Panc1 (cell line): ENCODE measurements around the gene TRAPPC10. TPM values are rescaled to one million over a fixed set of nuclear protein-coding genes. Genes with fewer than 3 reads are reported as not detected.

Source experiments
- ATAC-seq: fragments of 200-7000 bp; cut with Tn5 transposase; 2 replicates; pipeline ENCODE4 v1.9.1; 2020; ENCODE audit warnings: mild to moderate bottlenecking, moderate library complexity
- BruUV-seq: library from RNA; stranded (reverse); fragments of 400-500 nt; replicated peaks from 2 replicates; lab custom pipeline; 2021; lab: Mats Ljungman, UMichigan
- CTCF ChIA-PET: fragments of 300-600 bp; sonication (Branson Sonifier 250); formaldehyde crosslinking; loops from one replicate; lab custom pipeline; 2022; ENCODE audit warnings: antibody characterized with exemption; lab: Charles Lee
- POLR2A ChIA-PET: fragments of 300-600 bp; sonication (Branson Sonifier 250); formaldehyde crosslinking; loops from one replicate; lab custom pipeline; 2022; ENCODE audit warnings: antibody characterized with exemption; lab: Charles Lee
- DNase-seq: peaks from one replicate; pipeline ENCODE4 v3.0.0-alpha.2; 2010; ENCODE audit warnings: low read depth, low spot score
- H3K27ac ChIP-seq: 2 replicates; pipeline ENCODE4 v1.5.1; 2011; ENCODE audit warnings: mild to moderate bottlenecking, low read length, inconsistent platforms
- H3K27me3 ChIP-seq: fragments of 200-500 bp; sonication (Bioruptor generic); 2 replicates; pipeline ENCODE4 v1.6.0; 2014; ENCODE audit warnings: low read length, inconsistent platforms; ENCODE audit not compliant: control insufficient read depth, insufficient read depth
- H3K36me3 ChIP-seq: fragments of 200-500 bp; sonication (Bioruptor generic); 2 replicates; pipeline ENCODE4 v1.5.1; 2014; ENCODE audit warnings: inconsistent platforms, mild to moderate bottlenecking, low read length, moderate library complexity; ENCODE audit not compliant: control insufficient read depth, insufficient read depth
- H3K4me1 ChIP-seq: 2 replicates; pipeline ENCODE4 v1.5.1; 2011; ENCODE audit warnings: inconsistent platforms, mild to moderate bottlenecking, low read length, moderate library complexity; ENCODE audit not compliant: control insufficient read depth, insufficient read depth
- H3K4me3 ChIP-seq, 2 experiments: 2 replicates each; pipeline ENCODE4 v1.5.1; 2011 to 2012; ENCODE audit warnings: low read depth in 2 of 2, low read length in 2 of 2, mild to moderate bottlenecking in 2 of 2, inconsistent platforms in 1 of 2, moderate library complexity in 1 of 2
- H3K9me3 ChIP-seq: fragments of 200-500 bp; sonication (Bioruptor generic); 2 replicates; pipeline ENCODE4 v1.5.1; 2014; ENCODE audit warnings: low read depth, mild to moderate bottlenecking, inconsistent platforms, low read length, moderate library complexity; ENCODE audit not compliant: control insufficient read depth, insufficient read depth
- POLR2AphosphoS5 ChIP-seq: IDR thresholded peaks from 2 replicates; pipeline ENCODE4 v1.6.1; 2012; ENCODE audit warnings: mild to moderate bottlenecking, low read depth, low read length, moderate library complexity
- SIN3A ChIP-seq: IDR thresholded peaks from 2 replicates; pipeline ENCODE4 v1.6.1; 2012; ENCODE audit warnings: low read depth, mild to moderate bottlenecking, low read length, moderate library complexity, borderline replicate concordance; ENCODE audit not compliant: insufficient read depth
- TCF7L2 ChIP-seq: IDR thresholded peaks from 2 replicates; pipeline ENCODE4 v1.6.1; 2011; ENCODE audit warnings: mild to moderate bottlenecking, low read depth, low read length, inconsistent platforms
- in situ Hi-C: cut with HindIII; loops from 2 replicates; pipeline ENCODE4 v1.10.0; 2016; ENCODE audit warnings: low sequenced_read_pairs, low pct_unique_long_range_greater_than_20kb
- intact Hi-C: fragments of 100-400 bp; cut with micrococcal nuclease; formaldehyde crosslinking; loops from one replicate; pipeline ENCODE4 v1.10.0; 2022; ENCODE audit not compliant: unreplicated experiment
- total RNA-seq: library from RNA; stranded (reverse); gene quantifications from one replicate; pipeline ENCODE4 v1.2.1, GENCODE V29; 2021; ENCODE audit not compliant: unreplicated experiment
- TF ChIP-seq, protein P1 (sequence below): fragments of 450-650 bp; IDR thresholded peaks from 2 replicates; pipeline ENCODE4 v1.5.1; 2017; ENCODE audit warnings: mild to moderate bottlenecking
- TF ChIP-seq, protein P2 (sequence below), 2 experiments: IDR thresholded peaks; 2 replicates each; pipeline ENCODE4 v1.6.1; 2011 to 2012; ENCODE audit warnings: low read depth in 2 of 2, control low read depth in 1 of 2, low read length in 1 of 2, mild to moderate bottlenecking in 1 of 2, moderate library complexity in 1 of 2; ENCODE audit not compliant: insufficient read depth in 1 of 2

The TRAPPC10 gene
- total RNA-seq, 1 experiment from 2014 or later = 34.5 TPM

DNA sequence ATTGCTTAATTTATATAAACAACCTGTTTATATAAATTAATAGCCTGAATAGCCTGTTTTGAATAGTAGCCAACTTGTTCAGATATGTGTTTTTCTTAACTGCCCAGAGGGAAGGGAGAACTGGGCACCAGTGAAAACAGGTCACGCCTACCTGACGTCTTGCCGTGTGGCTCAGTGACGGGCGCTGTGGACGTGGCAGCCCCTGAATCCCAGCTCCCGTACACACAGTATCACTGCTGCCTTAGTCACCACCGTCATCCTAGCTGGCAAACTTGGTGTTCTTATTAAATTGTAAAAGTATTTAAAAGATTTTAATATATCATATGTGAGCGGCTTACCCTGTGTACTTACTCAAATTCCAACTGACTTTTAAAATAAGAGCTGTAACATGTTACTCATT lies 35.4 kb upstream of the TRAPPC10 start:
- H3K27me3 ChIP-seq = no peaks in the 10 kb centered on the region
- no peaks in the 10 kb centered on the region for H3K9me3 ChIP-seq
- no peak overlapping the region for H3K4me3 ChIP-seq
- ChIA-PET CTCF (interaction anchor here (0.6 to 0.7 kb wide), 2 partner anchors 8 to 131 kb away, joined by 3 to 8 read pairs; no protein-coding TSS in a partner anchor), POLR2A (no interaction called here)
- BruUV-seq = no TSS peak
- TF ChIP-seq, protein P1, sequence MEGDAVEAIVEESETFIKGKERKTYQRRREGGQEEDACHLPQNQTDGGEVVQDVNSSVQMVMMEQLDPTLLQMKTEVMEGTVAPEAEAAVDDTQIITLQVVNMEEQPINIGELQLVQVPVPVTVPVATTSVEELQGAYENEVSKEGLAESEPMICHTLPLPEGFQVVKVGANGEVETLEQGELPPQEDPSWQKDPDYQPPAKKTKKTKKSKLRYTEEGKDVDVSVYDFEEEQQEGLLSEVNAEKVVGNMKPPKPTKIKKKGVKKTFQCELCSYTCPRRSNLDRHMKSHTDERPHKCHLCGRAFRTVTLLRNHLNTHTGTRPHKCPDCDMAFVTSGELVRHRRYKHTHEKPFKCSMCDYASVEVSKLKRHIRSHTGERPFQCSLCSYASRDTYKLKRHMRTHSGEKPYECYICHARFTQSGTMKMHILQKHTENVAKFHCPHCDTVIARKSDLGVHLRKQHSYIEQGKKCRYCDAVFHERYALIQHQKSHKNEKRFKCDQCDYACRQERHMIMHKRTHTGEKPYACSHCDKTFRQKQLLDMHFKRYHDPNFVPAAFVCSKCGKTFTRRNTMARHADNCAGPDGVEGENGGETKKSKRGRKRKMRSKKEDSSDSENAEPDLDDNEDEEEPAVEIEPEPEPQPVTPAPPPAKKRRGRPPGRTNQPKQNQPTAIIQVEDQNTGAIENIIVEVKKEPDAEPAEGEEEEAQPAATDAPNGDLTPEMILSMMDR = no peak
- TF ChIP-seq SIN3A = no peak
- TF ChIP-seq TCF7L2 = no peak
- TF ChIP-seq POLR2AphosphoS5 = no peak
- TF ChIP-seq, protein P2, sequence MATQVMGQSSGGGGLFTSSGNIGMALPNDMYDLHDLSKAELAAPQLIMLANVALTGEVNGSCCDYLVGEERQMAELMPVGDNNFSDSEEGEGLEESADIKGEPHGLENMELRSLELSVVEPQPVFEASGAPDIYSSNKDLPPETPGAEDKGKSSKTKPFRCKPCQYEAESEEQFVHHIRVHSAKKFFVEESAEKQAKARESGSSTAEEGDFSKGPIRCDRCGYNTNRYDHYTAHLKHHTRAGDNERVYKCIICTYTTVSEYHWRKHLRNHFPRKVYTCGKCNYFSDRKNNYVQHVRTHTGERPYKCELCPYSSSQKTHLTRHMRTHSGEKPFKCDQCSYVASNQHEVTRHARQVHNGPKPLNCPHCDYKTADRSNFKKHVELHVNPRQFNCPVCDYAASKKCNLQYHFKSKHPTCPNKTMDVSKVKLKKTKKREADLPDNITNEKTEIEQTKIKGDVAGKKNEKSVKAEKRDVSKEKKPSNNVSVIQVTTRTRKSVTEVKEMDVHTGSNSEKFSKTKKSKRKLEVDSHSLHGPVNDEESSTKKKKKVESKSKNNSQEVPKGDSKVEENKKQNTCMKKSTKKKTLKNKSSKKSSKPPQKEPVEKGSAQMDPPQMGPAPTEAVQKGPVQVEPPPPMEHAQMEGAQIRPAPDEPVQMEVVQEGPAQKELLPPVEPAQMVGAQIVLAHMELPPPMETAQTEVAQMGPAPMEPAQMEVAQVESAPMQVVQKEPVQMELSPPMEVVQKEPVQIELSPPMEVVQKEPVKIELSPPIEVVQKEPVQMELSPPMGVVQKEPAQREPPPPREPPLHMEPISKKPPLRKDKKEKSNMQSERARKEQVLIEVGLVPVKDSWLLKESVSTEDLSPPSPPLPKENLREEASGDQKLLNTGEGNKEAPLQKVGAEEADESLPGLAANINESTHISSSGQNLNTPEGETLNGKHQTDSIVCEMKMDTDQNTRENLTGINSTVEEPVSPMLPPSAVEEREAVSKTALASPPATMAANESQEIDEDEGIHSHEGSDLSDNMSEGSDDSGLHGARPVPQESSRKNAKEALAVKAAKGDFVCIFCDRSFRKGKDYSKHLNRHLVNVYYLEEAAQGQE (IDR thresholded peaks at IDR 0.05; ENCODE audit: insufficient read depth in 1 of 2, low read depth in 2 of 2, low read length in 1 of 2) = no peak
- no peak for DNase-seq
- in situ Hi-C loops (no loop called here), intact Hi-C loops (no loop called here)
- no peak for ATAC-seq
- H3K4me1 ChIP-seq = no peaks in the 10 kb centered on the region
- no peaks in the 10 kb centered on the region for H3K36me3 ChIP-seq
- H3K27ac ChIP-seq = no peak overlapping the region

DNA sequence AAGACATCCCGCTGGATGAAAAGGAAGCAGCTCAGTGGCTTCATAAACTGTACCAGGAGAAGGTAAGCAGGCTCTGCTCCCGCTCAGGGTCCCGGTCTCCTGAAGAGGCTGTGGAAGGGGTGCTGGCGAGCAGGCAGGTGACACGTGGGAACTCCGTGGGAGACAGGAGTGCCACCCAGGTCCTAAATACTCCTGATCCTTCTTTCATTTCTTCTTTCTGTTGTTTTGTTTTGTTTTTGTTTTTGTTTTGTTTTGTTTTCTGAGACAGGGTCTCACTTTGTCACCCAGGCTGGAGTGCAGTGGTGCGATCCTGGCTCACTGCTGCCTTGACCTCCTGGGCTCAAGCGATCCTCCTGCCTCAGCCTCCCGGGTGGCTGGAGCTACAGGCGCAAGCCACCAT lies 34.0 kb upstream of the TRAPPC10 start:
- no peaks in the 10 kb centered on the region for H3K9me3 ChIP-seq
- ChIA-PET CTCF (no interaction called here), POLR2A (no interaction called here)
- H3K36me3 ChIP-seq = no peaks in the 10 kb centered on the region
- in situ Hi-C loops (no loop called here), intact Hi-C loops (no loop called here)
- H3K4me3 ChIP-seq = no peak overlapping the region
- no TSS peak for BruUV-seq
- ATAC-seq (no peak), DNase-seq (no peak)
- no peak for TF ChIP-seq TCF7L2
- no peak for TF ChIP-seq POLR2AphosphoS5
- TF ChIP-seq, protein P1 = no peak
- TF ChIP-seq, protein P2 (IDR thresholded peaks at IDR 0.05; ENCODE audit: insufficient read depth in 1 of 2, low read depth in 2 of 2, low read length in 1 of 2) = no peak
- TF ChIP-seq SIN3A = no peak
- H3K4me1 ChIP-seq = no peaks in the 10 kb centered on the region
- H3K27ac ChIP-seq = no peak overlapping the region
- no peaks in the 10 kb centered on the region for H3K27me3 ChIP-seq
